ENCODE results near the gene SYS1. TPM values are rescaled to one million over a fixed set of nuclear protein-coding genes. Genes with fewer than 3 reads are reported as not detected.
A peak's percentile ranks its signal among the peaks of the same experiment; 100 is the strongest.

SYS1 gene
- polyA plus RNA-seq, 3 donors, result 32.3 to 33.8 (median 33.8) TPM

DNA sequence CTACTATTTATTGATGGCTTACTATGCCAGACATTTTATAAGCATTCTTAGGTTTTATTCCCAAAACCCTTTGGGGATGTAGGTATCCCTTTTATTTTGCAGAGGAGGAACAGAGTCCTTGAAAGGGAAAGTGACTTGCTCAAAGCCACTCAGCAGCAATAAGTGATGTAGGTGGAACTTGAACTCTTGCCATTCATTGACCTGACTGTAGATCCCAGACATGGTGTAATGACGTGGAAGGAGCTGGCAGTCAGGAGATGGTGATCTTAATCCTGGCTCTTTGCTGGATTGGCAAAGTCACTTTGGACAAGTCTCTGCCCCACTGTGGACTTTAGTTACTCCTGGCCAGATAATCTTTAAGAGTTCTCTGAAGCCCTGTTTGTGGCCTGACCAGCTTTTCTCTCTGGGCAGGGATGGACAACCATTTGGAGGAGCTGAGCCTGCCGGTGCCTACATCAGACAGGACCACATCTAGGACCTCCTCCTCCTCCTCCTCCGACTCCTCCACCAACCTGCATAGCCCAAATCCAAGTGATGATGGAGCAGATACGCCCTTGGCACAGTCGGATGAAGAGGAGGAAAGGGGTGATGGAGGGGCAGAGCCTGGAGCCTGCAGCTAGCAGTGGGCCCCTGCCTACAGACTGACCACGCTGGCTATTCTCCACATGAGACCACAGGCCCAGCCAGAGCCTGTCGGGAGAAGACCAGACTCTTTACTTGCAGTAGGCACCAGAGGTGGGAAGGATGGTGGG is 46.7 kb downstream of the SYS1 start:
- DNase-seq (ENCODE audit: low read depth in 3 of 3, low spot score in 2 of 3), result no peak

DNA sequence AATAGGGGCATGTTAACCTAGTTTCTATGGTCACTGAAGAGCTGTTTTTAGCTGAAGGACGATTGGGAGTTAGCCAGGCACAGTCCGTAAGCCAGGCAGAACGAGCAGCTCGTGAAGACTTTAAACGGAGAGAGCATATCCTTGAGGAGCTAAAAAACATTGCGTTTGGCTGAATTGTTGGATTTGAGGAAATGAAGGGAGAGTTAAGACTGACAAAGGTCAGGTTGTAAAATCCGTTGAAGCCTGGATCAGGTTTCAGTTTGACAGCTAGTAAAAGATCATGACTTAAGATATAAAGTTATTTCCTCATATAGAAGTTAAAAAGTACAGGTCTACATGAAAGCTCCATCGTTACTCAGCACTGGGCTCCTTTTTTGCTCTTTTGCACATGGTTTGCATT is 47.9 kb downstream of the SYS1 start:
- DNase-seq (ENCODE audit: low read depth in 3 of 3, low spot score in 2 of 3), result no peak

DNA sequence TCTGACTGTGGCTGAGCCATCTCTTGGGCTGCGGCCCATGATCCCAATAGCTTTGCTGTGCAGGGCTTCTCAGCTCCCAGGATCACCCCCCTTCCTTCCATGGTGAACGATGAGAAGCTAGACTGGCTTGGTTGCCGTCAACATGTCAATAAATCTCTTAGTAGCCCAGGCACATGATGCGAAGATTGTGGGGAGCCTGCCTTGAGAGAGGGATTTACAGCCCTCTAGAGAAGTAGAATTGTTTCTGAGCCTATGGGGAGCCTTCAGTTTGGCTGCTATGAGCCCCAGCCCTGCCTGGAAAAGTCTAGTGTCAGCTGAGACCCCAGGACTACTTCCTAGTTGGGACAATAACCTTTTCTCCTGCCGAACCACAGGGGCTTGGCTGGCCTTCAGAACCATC is 49.7 kb downstream of the SYS1 start:
- no peak for DNase-seq (ENCODE audit: low read depth in 3 of 3, low spot score in 2 of 3)

DNA sequence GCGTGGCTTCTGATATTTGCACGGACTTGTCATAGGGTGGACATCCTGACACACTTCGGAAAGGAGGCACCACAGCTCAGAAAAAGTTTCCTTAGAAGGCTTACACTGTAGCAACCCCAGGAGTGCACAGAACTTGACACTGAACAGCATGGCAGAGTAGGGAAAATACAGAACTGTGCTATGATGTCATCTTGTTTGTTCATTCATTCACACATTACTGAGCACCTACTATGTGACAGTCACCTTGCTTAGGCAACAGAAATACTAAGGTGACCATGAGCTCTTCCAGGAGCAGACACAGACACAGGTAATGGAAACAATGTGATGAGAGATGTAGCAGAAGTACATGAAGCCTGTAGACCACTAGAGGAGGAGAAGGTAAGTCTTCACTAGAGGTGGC is 50.5 kb downstream of the SYS1 start:
- DNase-seq (ENCODE audit: low read depth in 3 of 3, low spot score in 2 of 3), result no peak

DNA sequence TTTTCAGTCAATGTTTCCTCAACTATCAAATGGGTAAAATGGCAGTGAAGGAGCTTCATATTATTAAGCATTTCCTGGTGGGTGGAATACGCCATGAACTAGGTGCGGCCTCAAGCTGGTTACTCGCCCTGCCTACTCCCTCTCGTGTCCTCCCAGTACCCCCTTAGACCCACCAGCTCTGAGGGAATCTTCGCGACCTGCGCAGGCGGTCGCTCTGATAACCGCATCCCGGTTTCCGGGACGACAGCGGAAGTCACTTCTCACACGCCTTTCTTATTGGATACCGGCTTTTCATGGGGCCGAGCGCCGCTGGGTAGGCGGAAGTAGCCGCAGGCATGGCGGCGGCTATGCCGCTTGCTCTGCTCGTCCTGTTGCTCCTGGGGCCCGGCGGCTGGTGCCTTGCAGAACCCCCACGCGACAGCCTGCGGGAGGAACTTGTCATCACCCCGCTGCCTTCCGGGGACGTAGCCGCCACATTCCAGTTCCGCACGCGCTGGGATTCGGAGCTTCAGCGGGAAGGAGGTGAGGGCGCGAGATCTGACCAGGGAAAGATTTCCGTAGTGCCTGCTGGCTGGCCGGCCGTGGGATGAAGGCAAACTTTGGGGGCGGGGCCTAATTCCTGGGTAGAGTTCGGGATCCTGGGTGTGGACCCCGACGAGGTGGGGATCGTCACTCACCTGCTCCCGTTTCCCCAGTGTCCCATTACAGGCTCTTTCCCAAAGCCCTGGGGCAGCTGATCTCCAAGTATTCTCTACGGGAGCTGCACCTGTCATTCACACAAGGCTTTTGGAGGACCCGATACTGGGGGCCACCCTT is 53.1 kb downstream of the SYS1 start, which contains the start of gene PIGT:
Gene PIGT (plus strand): TSS at position 320 of the 816 bp plus-strand sequence. CDS start 16 bp downstream, at position 336.
- DNase-seq (ENCODE audit: low read depth in 3 of 3, low spot score in 2 of 3), result peak in 2 of 3 donors; percentile 64 to 75

DNA sequence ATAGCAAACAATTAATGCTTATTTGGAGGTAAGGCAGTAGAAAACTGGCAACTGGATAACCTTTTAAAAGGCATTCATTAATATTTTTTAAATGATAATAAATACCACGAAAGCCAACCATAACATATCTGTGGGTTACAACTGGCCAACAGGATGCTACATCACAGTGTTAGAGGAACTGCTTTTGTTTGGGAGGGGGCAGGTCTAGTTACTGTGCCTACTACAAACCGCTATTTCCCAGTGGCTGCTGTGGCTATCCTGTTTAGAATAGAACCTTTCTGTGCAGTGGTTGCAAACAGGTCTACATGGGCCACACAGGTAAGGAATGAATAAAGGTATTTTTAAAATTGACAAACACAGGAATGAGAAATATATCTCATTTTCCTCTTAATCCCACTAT is 54.0 kb downstream of the SYS1 start:
- DNase-seq (ENCODE audit: low read depth in 3 of 3, low spot score in 2 of 3), result no peak

Other genes starting within 250 kb of the SYS1 start
- not detected for gene WFDC5, start 248.0 kb upstream of the SYS1 start, polyA plus RNA-seq (ENCODE audit: insufficient read length in 3 of 3)
- not detected for gene WFDC12, start 238.7 kb upstream of the SYS1 start, polyA plus RNA-seq (ENCODE audit: insufficient read length in 3 of 3)
- not detected for gene PI3, start 188.3 kb upstream of the SYS1 start, polyA plus RNA-seq (ENCODE audit: insufficient read length in 3 of 3)
- gene SEMG1, start 156.1 kb upstream of the SYS1 start, polyA plus RNA-seq (ENCODE audit: insufficient read length in 3 of 3), result not detected
- gene SEMG2, start 141.8 kb upstream of the SYS1 start, polyA plus RNA-seq (ENCODE audit: insufficient read length in 3 of 3), result under 1 TPM in 1 of 3 donors, not detected in 2; 0.11 TPM
- not detected for gene SLPI, start 108.6 kb upstream of the SYS1 start, polyA plus RNA-seq (ENCODE audit: insufficient read length in 3 of 3)
- gene RBPJL, start 56.3 kb upstream of the SYS1 start, polyA plus RNA-seq (ENCODE audit: insufficient read length in 3 of 3), result not detected
- gene MATN4, start 54.9 kb upstream of the SYS1 start, polyA plus RNA-seq (ENCODE audit: insufficient read length in 3 of 3), result under 1 TPM; 0.13 to 0.33 (median 0.17) TPM
- gene SDC4, start 14.7 kb upstream of the SYS1 start, polyA plus RNA-seq (ENCODE audit: insufficient read length in 3 of 3), result 100 to 1,000 TPM; 163 to 174 (median 172) TPM
- gene TP53TG5, start 15.2 kb downstream of the SYS1 start, polyA plus RNA-seq (ENCODE audit: insufficient read length in 3 of 3), result 1 to 10 TPM in 1 of 3 donors, under 1 TPM in 2; 0.76 to 1.3 (median 0.79) TPM
- gene DBNDD2, start 45.1 kb downstream of the SYS1 start, polyA plus RNA-seq (ENCODE audit: insufficient read length in 3 of 3), result 10 to 100 TPM; 25.0 to 31.1 (median 27.0) TPM
- gene PIGT, start 53.0 kb downstream of the SYS1 start, polyA plus RNA-seq (ENCODE audit: insufficient read length in 3 of 3), result 100 to 1,000 TPM in 1 of 3 donors, 10 to 100 TPM in 2; 90.8 to 101 (median 97.5) TPM
- 100 to 1,000 TPM; 141 to 180 (median 177) TPM for gene WFDC2, start 106.6 kb downstream of the SYS1 start, polyA plus RNA-seq (ENCODE audit: insufficient read length in 3 of 3)
- gene SPINT3, start 152.5 kb downstream of the SYS1 start, polyA plus RNA-seq (ENCODE audit: insufficient read length in 3 of 3), result not detected
- gene WFDC6, start 176.3 kb downstream of the SYS1 start, polyA plus RNA-seq (ENCODE audit: insufficient read length in 3 of 3), result under 1 TPM in 1 of 3 donors, not detected in 2; 0.19 TPM
- under 1 TPM; 0.10 to 0.36 (median 0.32) TPM for gene EPPIN, start 184.2 kb downstream of the SYS1 start, polyA plus RNA-seq (ENCODE audit: insufficient read length in 3 of 3)
- gene WFDC8, start 216.1 kb downstream of the SYS1 start, polyA plus RNA-seq (ENCODE audit: insufficient read length in 3 of 3), result under 1 TPM in 1 of 3 donors, not detected in 2; 0.12 TPM

Data from right renal cortex interstitium (tissue), 3 donors.